Left ventricle myocardium inferior (tissue), 1 donor: ENCODE measurements around the gene MFF. TPM values are rescaled to one million over a fixed set of nuclear protein-coding genes. Genes with fewer than 3 reads are reported as not detected.
"Not testable (repeated sequence)": the region's sequence is repeated elsewhere in the genome, so short reads cannot be mapped to it uniquely, and the experiment has no call there.

Source experiments
- DNase-seq: peaks from one replicate; pipeline ENCODE4 v3.0.0-alpha.2; 2020
- H3K27ac ChIP-seq: fragments of 200-600 bp; replicated peaks from 2 replicates; pipeline ENCODE4 v1.8.0; 2021
- H3K27me3 ChIP-seq: fragments of 200-600 bp; 2 replicates; pipeline ENCODE4 v1.8.0; 2021; ENCODE audit warnings: low read depth
- H3K36me3 ChIP-seq: fragments of 200-600 bp; 2 replicates; pipeline ENCODE4 v1.8.0; 2021
- H3K4me1 ChIP-seq: fragments of 200-600 bp; 2 replicates; pipeline ENCODE4 v1.8.0; 2021
- H3K4me3 ChIP-seq: fragments of 200-600 bp; 2 replicates; pipeline ENCODE4 v1.8.0; 2021; ENCODE audit warnings: mild to moderate bottlenecking, moderate library complexity
- H3K9me3 ChIP-seq: fragments of 200-600 bp; replicated peaks from 2 replicates; pipeline ENCODE4 v1.8.0; 2021
- intact Hi-C: fragments of 100-400 bp; cut with micrococcal nuclease; formaldehyde crosslinking; loops from one replicate; pipeline ENCODE4 v1.11.0; 2022
- total RNA-seq: library from RNA; stranded (reverse); fragmentation: NEBNext Ultra II Directional; extraction: Animal tissue kit (Norgen Biotek cat#: 25700); gene quantifications from one replicate; pipeline ENCODE4 v1.2.1, GENCODE V29; 2021
- TF ChIP-seq, protein P1 (sequence below): fragments of 200-600 bp; IDR thresholded peaks from 2 replicates; pipeline ENCODE4 v1.8.0; 2021; ENCODE audit warnings: antibody characterized with exemption, mild to moderate bottlenecking, borderline replicate concordance
- donor health status: DM: no; HTN: yes; CAD: no; lungs with severe emphysema.

The MFF gene
- total RNA-seq, 1 donor from 2014 or later: 88.0 TPM

DNA sequence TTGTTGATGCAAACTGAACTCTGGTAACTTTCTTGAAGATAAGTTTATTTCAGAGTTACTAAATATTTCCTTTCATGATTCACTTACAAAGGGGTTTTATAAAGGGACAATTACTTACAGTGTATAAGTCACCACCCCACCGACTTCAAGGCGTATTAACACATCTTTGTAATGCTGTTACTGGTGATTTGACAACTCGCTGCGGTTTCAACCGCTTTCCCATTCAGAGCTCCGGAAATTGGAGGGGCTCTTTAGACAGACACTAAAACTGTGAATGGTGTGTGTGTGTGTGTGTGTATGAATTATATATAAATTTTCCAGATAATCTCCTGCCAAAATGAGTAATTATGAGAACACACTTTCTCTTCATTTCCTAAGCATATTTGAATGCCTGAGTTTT, 49.1 kb downstream of the MFF start:
- no peaks in the 10 kb centered on the region for H3K4me1 ChIP-seq
- H3K4me3 ChIP-seq: no peak overlapping the region
- H3K27ac ChIP-seq: no peak overlapping the region
- H3K27me3 ChIP-seq: peaks cover 36% of the 10 kb centered on the region
- no peaks in the 10 kb centered on the region for H3K9me3 ChIP-seq
- H3K36me3 ChIP-seq: no peaks in the 10 kb centered on the region
- DNase-seq: no peak
- TF ChIP-seq, protein P1, sequence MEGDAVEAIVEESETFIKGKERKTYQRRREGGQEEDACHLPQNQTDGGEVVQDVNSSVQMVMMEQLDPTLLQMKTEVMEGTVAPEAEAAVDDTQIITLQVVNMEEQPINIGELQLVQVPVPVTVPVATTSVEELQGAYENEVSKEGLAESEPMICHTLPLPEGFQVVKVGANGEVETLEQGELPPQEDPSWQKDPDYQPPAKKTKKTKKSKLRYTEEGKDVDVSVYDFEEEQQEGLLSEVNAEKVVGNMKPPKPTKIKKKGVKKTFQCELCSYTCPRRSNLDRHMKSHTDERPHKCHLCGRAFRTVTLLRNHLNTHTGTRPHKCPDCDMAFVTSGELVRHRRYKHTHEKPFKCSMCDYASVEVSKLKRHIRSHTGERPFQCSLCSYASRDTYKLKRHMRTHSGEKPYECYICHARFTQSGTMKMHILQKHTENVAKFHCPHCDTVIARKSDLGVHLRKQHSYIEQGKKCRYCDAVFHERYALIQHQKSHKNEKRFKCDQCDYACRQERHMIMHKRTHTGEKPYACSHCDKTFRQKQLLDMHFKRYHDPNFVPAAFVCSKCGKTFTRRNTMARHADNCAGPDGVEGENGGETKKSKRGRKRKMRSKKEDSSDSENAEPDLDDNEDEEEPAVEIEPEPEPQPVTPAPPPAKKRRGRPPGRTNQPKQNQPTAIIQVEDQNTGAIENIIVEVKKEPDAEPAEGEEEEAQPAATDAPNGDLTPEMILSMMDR: no peak
- intact Hi-C loops: no loop called here

GRCh38 chr2:227376656-227377396, 51.8 kb downstream of the MFF start:
- no peak for DNase-seq
- H3K27me3 ChIP-seq: peaks cover 56% of the 10 kb centered on the region
- H3K27ac ChIP-seq: no peak overlapping the region
- intact Hi-C loops: no loop called here
- no peaks in the 10 kb centered on the region for H3K4me1 ChIP-seq
- TF ChIP-seq, protein P1: no peak
- H3K36me3 ChIP-seq: no peaks in the 10 kb centered on the region
- no peak overlapping the region for H3K4me3 ChIP-seq
- H3K9me3 ChIP-seq: no peaks in the 10 kb centered on the region

DNA sequence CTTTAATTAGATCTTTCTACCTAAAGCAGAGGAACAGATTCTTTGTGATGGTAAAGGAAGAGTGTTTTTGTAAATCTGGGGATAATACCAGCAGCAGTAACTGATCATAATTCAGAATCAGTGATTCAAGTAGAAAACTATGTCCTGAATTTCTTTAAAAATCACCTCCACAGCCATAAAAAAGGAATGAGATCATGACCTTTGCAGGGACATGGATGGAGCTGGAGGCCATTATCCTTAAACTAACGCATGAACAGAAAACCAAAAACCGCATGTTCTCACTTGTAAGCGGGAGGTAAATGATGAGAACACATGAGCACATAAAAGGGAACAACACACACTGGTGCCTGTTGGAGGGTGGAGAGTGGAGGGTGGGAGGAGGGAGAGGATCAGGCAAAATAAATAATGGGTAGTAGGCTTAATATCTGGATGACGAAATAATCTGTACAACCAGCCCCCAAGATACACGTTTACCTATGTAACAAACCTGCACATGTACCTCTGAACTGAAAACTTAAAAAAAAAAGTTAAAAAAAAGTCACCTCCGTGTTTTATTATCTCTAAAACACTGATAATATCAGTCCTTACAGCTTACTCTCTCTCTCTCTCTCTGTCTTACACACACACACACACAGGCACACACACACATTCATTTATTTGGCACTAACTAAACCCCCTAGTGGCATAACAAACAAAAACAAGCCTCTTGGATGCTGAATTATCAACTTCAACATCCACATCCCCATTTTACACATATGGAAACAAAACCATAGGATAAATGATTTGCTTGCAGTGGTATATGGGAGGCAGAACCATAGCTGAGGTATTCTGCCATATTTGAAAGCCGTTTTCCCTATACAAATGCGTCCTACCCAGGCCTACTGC, 52.7 kb downstream of the MFF start:
- Histone ChIP-seq H3K36me3 (no peaks in the 10 kb centered on the region), H3K27ac (no peak overlapping the region), H3K4me3 (no peak overlapping the region), H3K4me1 (no peaks in the 10 kb centered on the region), H3K9me3 (no peaks in the 10 kb centered on the region), H3K27me3 (peaks cover 62% of the 10 kb centered on the region)
- DNase-seq: no peak
- TF ChIP-seq, protein P1: no peak
- intact Hi-C loops: no loop called here

- intact Hi-C loops: no loop called here
- Histone ChIP-seq H3K9me3 (no peaks in the 10 kb centered on the region), H3K27ac (no peak overlapping the region), H3K27me3 (peaks cover 64% of the 10 kb centered on the region), H3K4me3 (no peak overlapping the region), H3K36me3 (no peaks in the 10 kb centered on the region), H3K4me1 (no peaks in the 10 kb centered on the region)
- no peak for DNase-seq
- TF ChIP-seq, protein P1: no peak
Measured at GRCh38 chr2:227378371-227378782, 53.3 kb downstream of the MFF start.

GRCh38 chr2:227379095-227379494, 54.0 kb downstream of the MFF start, which contains the start of gene TM4SF20:
Gene TM4SF20, minus strand, starts transcription at chr2:227379306. Its CDS starts 38 bp downstream, at chr2:227379268.
- Histone ChIP-seq H3K9me3 (no peaks in the 10 kb centered on the region), H3K4me1 (no peaks in the 10 kb centered on the region), H3K27ac (no peak within 1 kb of the TSS), H3K27me3 (peaks cover 71% of the 10 kb centered on the region), H3K4me3 (no peak within 1 kb of the TSS), H3K36me3 (no peaks in the 10 kb centered on the region)
- no peak for DNase-seq
- intact Hi-C loops: no loop called here
- TF ChIP-seq, protein P1: no peak

DNA sequence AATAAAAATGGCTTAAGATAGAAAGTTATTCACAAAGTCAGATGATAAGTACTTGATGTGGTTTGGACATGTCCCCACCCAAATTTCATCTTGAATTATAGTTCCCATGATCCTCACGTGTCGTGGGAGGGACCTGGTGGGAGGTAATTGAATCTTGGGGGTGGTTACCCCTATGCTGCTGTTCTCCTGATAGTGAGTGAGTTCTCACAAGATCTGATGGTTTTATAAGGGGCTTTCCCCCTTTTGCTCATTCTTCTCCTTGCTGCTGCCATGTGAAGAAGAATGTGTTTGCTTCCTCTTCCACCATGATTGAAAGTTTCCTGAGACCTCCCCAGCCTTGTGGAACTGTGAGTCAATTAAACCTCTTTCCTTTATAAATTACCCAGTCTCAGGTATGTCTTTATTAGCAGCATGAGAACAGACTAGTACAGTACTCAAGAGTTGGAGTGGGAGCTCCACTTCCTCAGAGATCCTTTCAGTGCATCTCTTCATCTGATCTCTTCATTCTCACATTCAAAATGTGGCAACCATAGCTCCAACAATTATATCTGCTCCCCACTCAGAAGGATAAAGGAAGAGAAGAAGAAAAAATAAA, 57.3 kb downstream of the MFF start:
- H3K4me1 ChIP-seq, H3K36me3 ChIP-seq, H3K4me3 ChIP-seq, H3K9me3 ChIP-seq, intact Hi-C loops, H3K27ac ChIP-seq, DNase-seq: not testable (repeated sequence)
- peaks cover 68% of the 10 kb centered on the region for H3K27me3 ChIP-seq
